Endothelial cell of umbilical vein (primary cell): ENCODE results near the gene MAPK8IP2. TPM values are rescaled to one million over a fixed set of nuclear protein-coding genes. Genes with fewer than 3 reads are reported as not detected.

Experiments
- BruUV-seq: library from RNA; stranded (reverse); fragments of 400-500 nt; replicated peaks from 2 replicates; lab custom pipeline; 2021; lab: Mats Ljungman, UMichigan
- CTCF ChIA-PET: fragments of 300-600, 350-600 bp; sonication (Branson Sonifier 250); formaldehyde crosslinking; loops from one replicate; lab custom pipeline; 2021; ENCODE audit warnings: antibody characterized with exemption, inconsistent platforms; lab: Charles Lee
- POLR2A ChIA-PET: fragments of 300-600, 350-600 bp; sonication (Branson Sonifier 250); formaldehyde crosslinking; loops from one replicate; lab custom pipeline; 2021; ENCODE audit warnings: antibody characterized with exemption, inconsistent platforms; lab: Charles Lee
- DNase-seq: peaks from one replicate; pipeline ENCODE4 v3.0.0-alpha.2; 2011; ENCODE audit warnings: low read depth, low spot score
- FAIRE-seq: peaks from 2 replicates; lab custom pipeline; 2011; peaks lifted over from hg19 to GRCh38; lab: Jason Lieb, UNC
- H2AFZ ChIP-seq: 2 replicates; pipeline ENCODE4 v1.6.0; 2012; ENCODE audit warnings: low read depth, low read length, control low read depth, inconsistent platforms
- H3K27ac ChIP-seq: 2 replicates; pipeline ENCODE4 v1.5.1; 2011; ENCODE audit warnings: low read depth, mild to moderate bottlenecking, control low read depth, low read length, moderate library complexity; ENCODE audit not compliant: insufficient read depth
- H3K27me3 ChIP-seq, 2 experiments: 2 replicates each; pipeline versions ENCODE4 v1.6.0 to v1.6.1; 2011; ENCODE audit warnings: low read length in 2 of 2, mixed read lengths in 1 of 2; ENCODE audit not compliant: control insufficient read depth in 2 of 2, insufficient read depth in 2 of 2
- H3K36me3 ChIP-seq, 2 experiments: 2 replicates in 1 of 2; 3 replicates in 1 of 2; pipeline ENCODE4 v1.5.1; 2011; ENCODE audit warnings: low read length in 2 of 2, mild to moderate bottlenecking in 1 of 2, moderate library complexity in 1 of 2; ENCODE audit not compliant: control insufficient read depth in 2 of 2, insufficient read depth in 2 of 2; ENCODE audit errors: extremely low read depth in 1 of 2
- H3K4me1 ChIP-seq: 3 replicates; pipeline ENCODE4 v1.5.1; 2011; ENCODE audit warnings: mild to moderate bottlenecking, low read length; ENCODE audit not compliant: control insufficient read depth, insufficient read depth; ENCODE audit errors: extremely low read depth
- H3K4me2 ChIP-seq: 2 replicates; pipeline ENCODE4 v1.6.1; 2011; ENCODE audit warnings: low read length, control low read depth, mixed read lengths; ENCODE audit not compliant: insufficient read depth
- H3K4me3 ChIP-seq, 3 experiments: fragments of 200-600 bp in 1 of 3; sonication (generic), shearing (Covaris generic) in 1 of 3; replicated peaks in 1 of 3; 2 replicates each; pipeline ENCODE4 v1.5.1; 2011 to 2016; ENCODE audit warnings: control low read depth in 3 of 3, low read length in 3 of 3, mild to moderate bottlenecking in 2 of 3, inconsistent platforms in 1 of 3, low read depth in 1 of 3, moderate library complexity in 1 of 3; ENCODE audit not compliant: insufficient read depth in 1 of 3
- H3K79me2 ChIP-seq: 2 replicates; pipeline ENCODE4 v1.6.0; 2012; ENCODE audit warnings: low read length, inconsistent platforms; ENCODE audit not compliant: control insufficient read depth, insufficient read depth
- H3K9ac ChIP-seq: replicated peaks from 2 replicates; pipeline ENCODE3; 2011; ENCODE audit warnings: low read length, control low read depth; ENCODE audit not compliant: insufficient read depth; ENCODE audit errors: extremely low read depth
- H3K9me1 ChIP-seq: replicated peaks from 3 replicates; pipeline ENCODE4 v1.6.0; 2011; ENCODE audit warnings: mild to moderate bottlenecking, low read length; ENCODE audit not compliant: control insufficient read depth, insufficient read depth; ENCODE audit errors: extremely low read depth
- H3K9me3 ChIP-seq: replicated peaks from 2 replicates; pipeline ENCODE4 v1.5.1; 2012; ENCODE audit warnings: low read length, inconsistent platforms; ENCODE audit not compliant: control insufficient read depth, insufficient read depth
- H4K20me1 ChIP-seq: replicated peaks from 2 replicates; pipeline ENCODE3; 2011; ENCODE audit warnings: mild to moderate bottlenecking, low read length; ENCODE audit not compliant: control insufficient read depth, insufficient read depth; ENCODE audit errors: extremely low read depth
- CTCF ChIP-seq, 2 donors: IDR thresholded peaks; 1 replicate in 1 of 2; 2 replicates in 1 of 2; pipeline ENCODE4 v1.5.1; 2011; ENCODE audit warnings: low read length in 2 of 2, mild to moderate bottlenecking in 2 of 2, moderate library complexity in 2 of 2, control low read depth in 1 of 2, inconsistent platforms in 1 of 2, low read depth in 1 of 2; ENCODE audit not compliant: insufficient read depth in 1 of 2; ENCODE audit errors: extremely low read depth in 1 of 2
- EZH2 ChIP-seq: IDR thresholded peaks from 2 replicates; pipeline ENCODE4 v1.6.1; 2012; ENCODE audit warnings: borderline replicate concordance, low read depth, mild to moderate bottlenecking, moderate library complexity, low read length, inconsistent platforms; ENCODE audit not compliant: severe bottlenecking
- FOS ChIP-seq: IDR thresholded peaks from 2 replicates; pipeline ENCODE4 v1.6.1; 2011; ENCODE audit warnings: mild to moderate bottlenecking, low read length, moderate library complexity, borderline replicate concordance; ENCODE audit not compliant: insufficient read depth
- GATA2 ChIP-seq: IDR thresholded peaks from 2 replicates; pipeline ENCODE4 v1.7.0; 2011; ENCODE audit warnings: low read depth, mild to moderate bottlenecking, moderate library complexity, mixed read lengths, low read length; ENCODE audit not compliant: insufficient read length, insufficient read depth
- JUN ChIP-seq: IDR thresholded peaks from 2 replicates; pipeline ENCODE4 v1.6.1; 2011; ENCODE audit warnings: borderline replicate concordance, low read depth; ENCODE audit not compliant: insufficient read length, insufficient read depth
- MAX ChIP-seq: IDR thresholded peaks from 2 replicates; pipeline ENCODE4 v1.6.1; 2011; ENCODE audit not compliant: insufficient read depth, insufficient read length
- MYC ChIP-seq: IDR thresholded peaks from one replicate; pipeline ENCODE4 v1.6.1; 2011; ENCODE audit warnings: mild to moderate bottlenecking, low read depth, low read length
- POLR2A ChIP-seq: IDR thresholded peaks from 2 replicates; pipeline ENCODE4 v1.6.1; 2012; ENCODE audit warnings: low read depth, mild to moderate bottlenecking, control low read depth, low read length
- POLR2AphosphoS5 ChIP-seq: IDR thresholded peaks from 2 replicates; pipeline ENCODE4 v1.6.1; 2012; ENCODE audit warnings: low read depth, mild to moderate bottlenecking, control low read depth, low read length, moderate library complexity; ENCODE audit not compliant: insufficient read depth
- dilution Hi-C: fragments of 300-500 bp; cut with MboI; formaldehyde crosslinking; loops from one replicate; pipeline ENCODE4 v1.15.0; 2019; ENCODE audit warnings: low sequenced_read_pairs; ENCODE audit not compliant: extremely low pct_ligation_motif_present
- intact Hi-C: fragments of 100-400 bp; cut with micrococcal nuclease; formaldehyde crosslinking; loops from one replicate; pipeline ENCODE4 v1.10.0; 2022
- polyA plus RNA-seq, 4 experiments: library from polyadenylated mRNA; depleted of rRNA in 3 of 4; stranded (reverse) in 3 of 4; unstranded in 1 of 4; fragments of >200 nt; gene quantifications; 2 replicates each; pipeline versions ENCODE4 v1.2.1 to v1.2.3, GENCODE V29; 2011 to 2012; ENCODE audit warnings: missing spikeins in 1 of 4
- total RNA-seq: library from RNA; stranded (reverse); gene quantifications from 2 replicates; pipeline ENCODE4 v1.2.3, GENCODE V29; 2021

MAPK8IP2 gene
- total and polyA plus RNA-seq, 2 donors (not counting 3 experiments of a cell fraction or from before 2014, with no cell fraction given) = 0.21 to 0.31 TPM

GRCh38 chr22:50611341-50612060, 10.9 kb downstream of the MAPK8IP2 start:
- dilution Hi-C loops (no loop called here), intact Hi-C loops (no loop called here)
- Histone ChIP-seq H2AFZ (no peak overlapping the region), H4K20me1 (no peaks in the 10 kb centered on the region), H3K36me3 (no peaks in the 10 kb centered on the region), H3K4me2 (no peak overlapping the region), H3K27ac (no peak overlapping the region), H3K27me3 (peaks cover 3 to 4% of the 10 kb centered on the region in 2 experiments), H3K9me1 (no peaks in the 10 kb centered on the region), H3K79me2 (no peaks in the 10 kb centered on the region), H3K4me3 (no peak overlapping the region), H3K4me1 (no peaks in the 10 kb centered on the region), H3K9ac (no peak overlapping the region), H3K9me3 (no peaks in the 10 kb centered on the region)
- TF ChIP-seq POLR2A (no peak), MAX (no peak), FOS (no peak), CTCF (IDR thresholded peaks at IDR 0.05; ENCODE audit: extremely low read depth in 1 of 2, insufficient read depth in 1 of 2, low read depth in 1 of 2, low read length in 2 of 2) (no peak), EZH2 (no peak), POLR2AphosphoS5 (no peak), JUN (no peak), GATA2 (no peak), MYC (no peak)
- BruUV-seq = no TSS peak
- POLR2A ChIA-PET = no interaction called here
- FAIRE-seq (no peak), DNase-seq (no peak)
- CTCF ChIA-PET = interaction anchor here (1.2 kb wide), 1 partner anchor 9 kb away, joined by 3 read pairs; no protein-coding TSS in a partner anchor
